ENCODE results near the gene JAG1.

The JAG1 gene

DNA sequence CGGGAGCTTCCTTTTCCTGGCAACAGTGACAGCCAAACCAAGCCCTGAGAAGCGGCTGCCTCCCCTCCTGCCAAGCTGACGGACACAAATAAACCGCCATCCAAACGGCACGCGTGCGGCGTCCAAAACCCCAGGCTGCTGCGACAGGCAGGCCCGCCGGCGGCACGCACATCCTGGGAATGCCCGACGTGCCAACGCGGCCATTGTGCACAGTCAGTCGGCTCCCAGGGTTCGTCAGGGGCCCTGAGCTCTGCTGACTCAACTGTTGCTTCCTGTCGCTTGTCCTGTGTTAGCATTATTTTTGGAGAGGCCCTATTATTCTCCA, 6.8 kb downstream of the JAG1 start:
- DNase-seq = no peak

DNA sequence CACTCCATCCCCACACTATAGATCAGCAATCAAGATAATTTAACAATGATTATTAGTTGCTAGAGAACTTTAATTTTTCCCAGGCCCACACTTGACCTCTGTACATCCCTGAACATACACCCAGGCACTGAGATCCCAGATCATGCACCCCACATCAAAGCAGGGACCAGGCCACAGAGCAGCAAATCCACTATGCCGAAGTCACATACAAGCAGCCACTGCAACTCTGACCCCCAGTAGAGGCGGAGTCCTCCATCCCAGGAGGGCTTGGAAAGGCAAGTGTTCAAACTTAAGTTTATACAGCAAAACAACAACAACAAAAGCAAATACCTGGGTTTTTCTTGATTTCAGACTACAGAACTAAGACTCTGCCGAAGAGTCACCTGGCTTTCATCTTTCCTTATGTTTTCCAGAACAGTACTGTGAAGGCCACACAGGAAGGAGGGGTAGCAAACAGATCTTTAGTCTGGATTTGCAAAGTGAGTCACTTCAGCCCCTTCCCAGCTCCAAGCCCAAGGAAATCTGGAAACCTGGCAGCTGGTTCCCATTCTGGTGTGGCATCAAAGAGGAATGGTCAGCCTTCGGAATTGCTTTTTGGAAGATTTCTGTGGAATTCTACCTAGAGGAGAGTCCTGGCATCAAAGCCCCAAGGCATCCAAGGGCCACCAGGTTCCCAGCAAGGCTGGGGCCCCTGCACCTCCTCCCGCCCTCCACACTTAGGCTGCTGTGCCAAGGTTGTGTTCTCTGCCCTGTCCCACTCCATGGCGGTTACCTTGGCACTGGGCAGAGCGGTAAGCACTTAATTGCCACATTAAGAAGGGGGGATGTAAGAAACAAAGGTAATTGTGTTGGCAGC, 7.3 kb downstream of the JAG1 start:
- DNase-seq = no peak

DNA sequence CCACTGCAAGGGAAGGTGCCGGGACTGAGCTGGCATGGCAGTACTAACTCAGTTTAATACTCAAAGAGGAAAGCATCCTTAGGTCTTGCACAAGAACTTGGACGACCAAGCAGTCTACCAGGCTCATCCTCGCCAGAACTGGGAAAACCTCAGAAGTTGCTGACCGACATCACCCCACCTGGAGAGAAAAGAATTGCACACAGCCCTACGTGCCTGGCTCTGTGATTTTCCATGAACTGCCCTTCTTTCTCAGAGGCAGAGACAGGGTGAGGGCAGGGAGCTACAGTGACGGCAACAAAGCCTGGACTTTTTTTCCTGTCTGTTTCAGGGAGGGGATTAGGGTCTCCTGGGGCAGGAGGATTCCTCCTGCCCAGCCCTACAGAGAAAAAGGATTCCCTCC, 8.0 kb downstream of the JAG1 start:
- no peak for DNase-seq

DNA sequence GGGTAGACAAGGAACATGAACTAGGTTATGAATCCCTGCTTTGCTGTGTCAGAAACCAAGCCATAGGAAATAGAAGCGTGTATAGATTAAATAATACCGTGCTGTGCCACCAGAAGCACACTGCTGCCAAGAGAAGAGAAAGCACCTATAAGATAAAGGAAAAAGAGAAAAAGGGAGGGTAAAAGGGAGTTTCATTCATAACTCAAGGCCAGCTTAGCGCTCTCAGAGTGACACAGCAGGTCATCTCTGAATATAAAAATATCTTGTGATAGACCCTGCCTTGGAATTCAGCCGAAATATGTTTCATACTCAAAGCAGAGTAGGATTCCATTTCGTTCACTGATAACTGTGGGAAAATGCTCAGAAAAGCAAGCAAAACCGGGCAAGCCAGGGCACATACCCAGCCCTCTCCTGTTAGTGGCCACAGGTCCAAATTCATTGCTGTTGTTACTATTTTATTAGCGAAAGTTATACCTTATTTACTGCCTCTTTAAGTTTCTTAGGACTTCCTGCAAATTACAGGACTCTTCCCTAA, 8.7 kb downstream of the JAG1 start:
- DNase-seq = peak; percentile 6

DNA sequence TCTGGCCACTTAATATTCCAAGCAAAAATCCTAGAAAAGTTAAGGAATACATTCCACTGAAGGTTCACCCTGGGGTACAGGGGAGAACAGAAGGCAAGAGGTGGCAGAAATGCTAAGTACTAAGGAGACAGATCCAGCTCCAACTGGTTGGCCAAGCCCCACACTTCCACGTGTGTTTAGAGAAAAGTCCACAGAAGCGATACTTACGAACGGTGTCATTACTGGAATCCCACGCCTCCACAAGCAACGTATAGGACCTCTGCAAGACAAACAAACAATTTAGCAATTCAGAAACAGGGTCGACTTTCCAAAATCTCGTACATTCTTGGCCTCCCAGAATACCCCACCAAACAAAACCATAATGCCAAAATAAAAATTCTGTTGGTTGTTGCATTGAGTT, 10.0 kb downstream of the JAG1 start:
- no peak for DNase-seq

DNA sequence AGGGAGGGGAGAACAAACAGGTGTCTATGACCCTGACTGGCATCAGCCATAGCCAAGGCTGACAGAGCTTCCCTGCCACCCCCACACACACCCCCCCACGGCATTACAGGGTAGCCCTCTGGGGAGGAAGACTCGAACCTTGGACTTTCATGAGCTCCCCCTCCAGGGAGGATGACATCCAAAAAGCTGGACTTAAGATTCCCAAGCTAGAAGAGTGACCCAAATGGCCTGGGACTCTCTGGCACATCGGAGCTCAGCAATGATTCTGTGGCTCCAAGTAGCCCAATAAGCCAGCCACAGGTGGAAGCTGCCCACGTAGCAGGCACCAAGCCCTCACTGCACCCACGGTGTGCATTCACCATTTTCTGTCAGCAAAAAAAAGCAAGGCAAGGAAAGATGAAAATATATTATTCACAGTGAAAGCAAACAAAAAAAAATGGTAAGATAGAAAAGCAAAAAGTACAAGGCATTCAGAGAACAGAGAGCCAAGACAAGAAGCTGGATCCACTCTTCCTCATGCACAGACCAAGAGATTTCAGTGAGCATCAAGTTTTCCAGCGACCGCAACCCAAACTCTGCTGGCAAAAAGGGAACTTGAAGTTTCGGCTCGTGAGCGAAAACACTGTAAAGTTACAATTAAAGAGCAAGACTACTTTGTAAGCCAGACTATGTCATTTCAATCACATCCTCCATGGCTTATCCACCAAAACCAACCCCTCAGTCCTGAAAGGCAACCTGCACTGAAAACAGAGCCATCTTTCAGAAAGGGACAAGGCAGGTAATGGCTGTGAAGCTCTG, 10.9 kb downstream of the JAG1 start:
- peak; percentile 22 for DNase-seq

DNA sequence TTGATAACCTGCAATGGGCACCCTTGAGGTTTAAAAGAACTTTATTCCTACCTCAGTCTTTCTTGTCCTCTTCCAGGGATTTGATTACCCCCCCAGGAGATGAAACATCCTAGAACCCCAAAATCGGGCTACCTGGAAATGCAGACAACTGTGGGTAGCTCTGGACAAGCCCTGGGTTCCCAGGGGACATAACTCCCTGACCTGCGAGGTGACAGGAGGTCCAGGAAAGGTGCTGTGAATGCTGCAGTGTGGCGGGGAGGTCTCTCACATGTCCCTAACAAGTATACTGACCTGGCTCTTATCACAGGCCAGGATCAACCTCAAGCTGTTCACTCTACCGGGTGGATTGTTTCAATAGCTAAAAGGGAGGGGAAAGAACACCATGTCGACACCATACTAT, 11.6 kb downstream of the JAG1 start:
- no peak for DNase-seq

DNA sequence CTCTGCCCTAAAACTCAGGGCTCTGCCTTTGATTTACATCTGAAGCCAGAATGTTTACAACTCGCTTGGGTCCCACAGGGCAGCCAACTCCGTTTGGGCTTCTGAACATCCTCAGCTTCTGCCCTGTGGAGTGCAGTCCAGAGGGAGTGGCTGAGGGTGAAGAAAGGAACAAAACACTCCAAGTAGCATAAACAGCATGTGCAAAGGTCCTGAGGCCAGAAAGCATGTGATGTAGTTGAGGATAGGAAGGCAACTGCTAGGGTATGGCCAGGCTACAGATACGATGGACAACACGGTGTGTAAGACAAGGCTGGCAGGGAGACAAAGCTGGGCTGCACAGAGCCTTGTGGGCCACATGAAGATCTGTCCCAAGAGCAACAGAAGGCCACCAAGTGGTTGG, 12.5 kb downstream of the JAG1 start:
- no peak for DNase-seq

DNA sequence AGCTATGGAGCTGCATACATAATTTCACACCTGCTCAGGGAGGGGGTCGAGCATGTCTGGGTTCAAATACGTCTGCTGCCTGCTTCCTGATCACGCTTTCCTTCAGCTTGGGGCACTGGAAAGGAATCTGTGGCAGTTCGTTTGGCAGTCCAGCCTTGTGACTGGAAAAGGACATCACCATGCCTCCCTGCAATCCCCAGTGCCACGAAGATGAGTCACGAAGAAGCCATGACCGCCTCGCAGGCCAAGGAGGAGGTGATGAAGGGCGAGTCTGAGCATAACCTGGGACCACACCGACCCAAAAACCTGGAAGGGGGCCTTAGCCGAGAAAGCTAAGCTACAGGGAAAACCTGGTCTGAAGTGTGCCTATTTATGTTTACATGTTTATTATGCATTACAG, 13.1 kb downstream of the JAG1 start:
- no peak for DNase-seq

DNA sequence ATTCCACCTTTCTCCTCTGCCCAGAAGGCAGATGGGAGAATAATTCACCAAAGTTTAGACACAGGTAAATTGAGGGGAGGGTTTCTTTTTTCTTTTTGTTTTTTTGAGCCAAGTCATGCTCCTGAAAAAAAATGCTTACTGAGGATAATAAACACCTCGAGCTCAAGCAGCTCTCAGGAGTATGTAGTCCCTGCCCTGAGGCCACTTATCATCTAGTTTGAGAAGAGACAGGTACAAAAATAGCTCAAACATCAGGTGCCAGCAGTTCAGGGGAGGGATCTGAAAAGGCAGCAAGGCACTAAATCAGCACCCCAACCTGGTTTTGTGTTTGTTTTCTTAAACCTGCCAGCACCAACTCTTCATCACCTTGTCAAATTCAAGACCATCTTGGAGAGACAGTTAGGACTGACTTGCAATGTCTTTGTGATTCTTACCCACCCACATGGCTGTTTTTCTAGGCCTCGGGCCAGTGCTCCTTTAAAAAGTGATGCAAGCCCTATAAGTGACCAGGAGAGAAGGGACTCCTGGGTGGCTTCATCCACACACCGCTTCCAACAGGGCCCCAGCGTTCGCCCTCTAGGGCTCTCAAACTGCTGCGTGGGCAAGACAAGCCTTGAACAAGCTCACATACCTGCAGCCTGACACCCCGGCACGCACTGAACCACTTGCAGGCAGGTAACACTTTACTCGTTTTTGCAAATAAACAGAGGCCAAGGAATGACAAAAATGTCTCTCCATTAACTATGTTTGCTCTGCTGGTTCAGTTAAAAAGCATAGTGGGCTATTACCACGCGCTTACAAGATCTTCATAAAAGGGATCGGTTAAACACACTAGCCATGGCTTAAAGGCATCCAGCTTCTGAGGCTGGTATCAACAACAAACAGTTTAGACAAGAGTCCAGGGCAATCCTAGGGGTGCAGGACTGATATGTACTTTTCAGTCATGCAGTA, 13.9 kb downstream of the JAG1 start:
- no peak for DNase-seq

DNA sequence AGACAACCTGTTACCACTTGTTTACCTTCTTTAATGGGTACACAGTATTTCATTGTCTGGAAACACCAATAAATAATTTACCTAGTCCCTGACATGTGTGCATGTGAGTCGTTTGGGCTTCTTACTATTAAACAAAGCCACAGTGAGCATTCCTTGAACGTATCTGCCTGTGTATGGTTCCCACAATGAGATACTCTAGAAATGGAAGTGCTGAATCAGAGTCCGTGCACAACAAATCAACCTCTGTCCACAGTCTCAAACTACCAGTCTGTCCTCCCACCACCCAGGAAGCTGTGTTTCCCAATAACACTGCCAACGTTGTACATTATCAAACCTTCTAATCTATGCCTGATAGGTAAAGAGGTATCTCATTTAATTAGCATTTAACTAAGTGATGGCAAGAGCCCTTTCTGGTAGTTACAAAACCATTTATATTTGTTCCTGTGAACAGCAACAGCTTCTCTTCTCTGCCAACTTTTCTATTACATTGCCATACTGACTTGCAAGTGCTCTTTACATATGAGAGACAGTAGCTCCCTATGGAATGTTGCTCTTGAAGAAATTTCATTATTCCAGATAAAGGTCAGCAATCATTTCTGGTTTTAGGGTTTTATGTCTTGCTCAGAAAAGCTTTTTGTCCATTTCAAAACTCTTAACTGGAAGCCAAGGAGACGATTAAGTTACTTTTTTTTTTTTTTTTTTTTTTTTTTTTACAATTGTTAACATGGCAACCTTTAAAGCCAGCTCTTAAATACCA, 14.7 kb downstream of the JAG1 start:
- DNase-seq = no peak

DNA sequence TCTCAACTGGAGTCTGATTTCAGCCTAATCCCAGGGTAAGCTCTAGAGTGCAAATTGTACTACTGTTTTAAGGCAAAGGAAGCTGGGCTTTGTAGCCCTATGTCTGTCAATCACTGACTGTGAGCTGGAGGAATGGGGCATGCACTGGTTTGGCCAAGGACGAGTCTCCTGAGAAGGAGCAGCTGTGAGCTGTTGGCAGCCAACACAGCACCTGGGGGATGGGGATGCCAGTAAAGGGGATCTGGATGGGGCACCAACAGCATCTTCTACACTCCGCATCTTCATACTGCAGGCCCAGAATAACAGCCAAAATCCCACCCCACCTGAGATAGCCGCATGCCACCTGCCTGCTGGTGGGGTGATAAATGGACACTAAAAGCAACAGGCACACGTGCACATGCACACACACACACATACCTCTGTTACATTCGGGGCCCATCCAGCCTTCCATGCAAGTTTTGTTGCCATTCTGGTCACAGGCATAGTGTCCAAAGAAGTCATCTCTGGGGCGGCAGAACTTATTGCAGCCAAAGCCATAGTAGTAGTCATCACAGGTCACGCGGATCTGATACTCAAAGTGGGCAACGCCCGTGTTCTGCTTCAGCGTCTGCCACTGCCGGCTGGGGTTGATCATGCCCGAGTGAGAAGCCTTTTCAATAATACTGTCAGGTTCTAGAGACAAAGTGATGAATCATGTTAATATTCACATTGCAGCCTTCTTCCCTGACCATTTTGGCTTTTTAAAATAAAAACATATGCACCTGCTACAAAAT, 15.6 kb downstream of the JAG1 start:
- DNase-seq = peak; percentile 6

DNA sequence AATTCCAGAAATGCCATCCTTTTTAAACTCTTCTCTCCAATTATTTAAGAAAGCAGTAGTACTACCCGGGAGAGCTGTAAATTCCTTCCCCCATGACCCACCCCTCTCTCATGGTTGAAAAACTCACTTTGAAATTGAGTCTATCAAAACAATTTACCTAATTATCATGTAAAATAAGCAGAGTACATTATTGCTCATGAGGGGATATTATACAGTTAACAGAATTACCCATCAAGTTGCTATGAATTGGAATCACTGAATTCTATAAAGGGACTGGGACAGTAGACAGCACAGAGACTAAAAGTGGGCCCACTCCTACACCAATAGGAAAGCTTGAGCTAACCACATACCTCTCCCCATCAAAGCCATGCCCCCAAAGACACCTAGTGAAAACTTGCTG, 16.3 kb downstream of the JAG1 start:
- DNase-seq = no peak

DNA sequence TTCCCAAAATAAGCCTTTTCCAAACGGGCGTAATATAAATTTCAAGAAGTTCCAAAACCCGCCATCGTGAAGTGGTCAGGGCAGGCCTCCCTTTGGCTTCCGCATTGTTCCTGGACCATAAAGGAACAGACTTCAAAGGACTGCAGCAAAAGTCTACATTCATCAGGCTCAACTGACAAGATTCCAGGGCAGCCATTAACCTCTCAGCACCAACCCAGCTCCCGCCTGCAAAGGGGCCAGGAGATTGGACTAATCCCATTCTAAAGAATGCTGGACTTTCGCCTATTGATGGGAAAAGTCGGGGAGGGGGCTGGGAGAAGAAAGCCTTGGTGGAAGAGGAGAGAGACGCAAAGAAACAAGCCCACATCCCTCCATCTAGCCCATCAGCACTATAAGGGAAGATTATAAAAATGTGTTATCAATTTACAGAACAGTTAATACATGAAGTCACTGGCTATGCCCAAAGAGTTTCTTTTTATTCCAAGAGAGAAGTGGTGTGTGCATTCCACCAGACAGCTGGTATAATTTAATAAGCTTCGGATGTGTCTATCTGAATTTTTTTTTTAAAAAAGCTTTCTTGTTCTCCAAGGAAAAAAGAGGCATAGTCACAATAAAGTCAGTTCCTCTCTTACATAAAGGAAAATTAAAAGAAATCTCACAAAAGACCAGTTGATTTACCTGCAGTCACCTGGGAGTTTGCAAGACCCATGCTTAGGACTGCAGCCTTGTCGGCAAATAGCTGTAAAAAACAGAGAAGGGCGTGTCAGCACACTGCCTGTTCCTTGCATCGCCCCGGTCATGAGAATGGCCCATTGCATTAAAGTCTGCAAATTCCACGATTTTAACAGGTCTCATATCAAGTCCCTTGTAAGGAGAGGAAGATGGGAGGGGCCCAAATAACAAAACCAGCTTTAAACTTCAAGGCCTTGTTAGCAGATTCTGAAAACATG, 17.8 kb downstream of the JAG1 start:
- no peak for DNase-seq

DNA sequence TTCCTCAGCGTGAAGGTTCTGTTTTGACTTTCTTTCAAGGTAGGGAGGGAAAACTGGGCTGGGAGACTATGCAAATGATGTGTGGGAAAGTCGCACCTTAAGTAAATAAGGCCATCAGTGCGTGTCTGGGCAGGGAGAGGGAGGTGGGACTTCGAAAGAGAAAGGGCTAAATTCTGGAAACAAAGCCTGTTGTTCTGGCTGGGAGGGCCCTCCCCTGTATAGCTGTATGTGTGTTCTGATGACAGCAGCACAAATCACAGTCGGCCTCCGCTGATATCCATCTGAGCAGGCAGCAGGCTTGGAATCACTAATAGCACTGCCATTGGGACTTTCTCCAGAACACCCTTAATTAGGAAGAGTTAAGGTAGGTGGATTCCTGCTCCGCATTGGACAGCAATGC, 19.2 kb downstream of the JAG1 start:
- DNase-seq = no peak

DNA sequence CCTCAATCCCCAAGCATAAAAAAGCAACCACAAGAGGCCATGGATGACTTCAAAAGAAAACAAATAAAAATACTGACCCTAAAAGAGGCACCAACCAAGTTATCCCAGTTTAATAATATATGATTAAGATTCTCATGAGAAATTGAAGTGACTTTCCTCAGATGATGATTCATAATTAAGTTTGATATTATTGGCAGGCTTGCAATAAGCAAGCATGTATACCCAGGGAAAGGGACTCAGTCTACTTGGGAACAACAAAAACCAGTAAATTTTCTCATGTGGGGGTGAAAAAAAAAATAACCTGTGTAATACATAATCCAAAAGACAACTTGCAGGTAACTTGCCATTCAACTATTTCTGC, 19.6 kb downstream of the JAG1 start:
- DNase-seq = no peak

DNA sequence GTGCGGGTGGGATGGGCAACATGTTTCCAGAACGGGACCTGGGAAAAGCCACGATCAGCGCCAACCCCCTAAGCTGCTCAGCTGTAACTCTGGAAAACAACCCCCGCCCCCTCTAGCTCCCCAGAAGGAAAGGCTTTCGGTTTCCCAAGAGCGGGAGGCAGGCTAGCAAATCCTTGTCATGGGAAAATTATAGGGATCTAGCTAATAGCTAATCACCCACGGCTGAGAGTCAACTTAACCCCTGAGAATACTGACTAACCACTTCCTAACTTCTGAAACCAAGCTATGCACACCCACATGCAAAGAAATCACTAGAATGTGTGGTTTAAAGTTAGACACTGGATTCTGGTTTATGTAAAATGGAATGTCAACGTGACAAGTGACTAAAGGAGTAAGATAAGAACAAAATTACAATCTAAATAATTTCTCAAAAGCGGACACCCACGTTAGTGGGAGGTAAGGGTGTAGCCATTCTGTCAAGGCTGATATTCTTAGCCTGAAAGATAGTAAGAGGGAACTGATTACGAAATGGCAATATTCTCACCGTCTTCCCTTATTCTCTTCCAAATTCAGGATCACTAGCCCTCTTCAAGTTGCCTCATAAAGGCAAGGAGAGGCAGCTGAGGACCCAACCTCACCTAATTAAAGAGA, 20.1 kb downstream of the JAG1 start:
- DNase-seq = no peak

DNA sequence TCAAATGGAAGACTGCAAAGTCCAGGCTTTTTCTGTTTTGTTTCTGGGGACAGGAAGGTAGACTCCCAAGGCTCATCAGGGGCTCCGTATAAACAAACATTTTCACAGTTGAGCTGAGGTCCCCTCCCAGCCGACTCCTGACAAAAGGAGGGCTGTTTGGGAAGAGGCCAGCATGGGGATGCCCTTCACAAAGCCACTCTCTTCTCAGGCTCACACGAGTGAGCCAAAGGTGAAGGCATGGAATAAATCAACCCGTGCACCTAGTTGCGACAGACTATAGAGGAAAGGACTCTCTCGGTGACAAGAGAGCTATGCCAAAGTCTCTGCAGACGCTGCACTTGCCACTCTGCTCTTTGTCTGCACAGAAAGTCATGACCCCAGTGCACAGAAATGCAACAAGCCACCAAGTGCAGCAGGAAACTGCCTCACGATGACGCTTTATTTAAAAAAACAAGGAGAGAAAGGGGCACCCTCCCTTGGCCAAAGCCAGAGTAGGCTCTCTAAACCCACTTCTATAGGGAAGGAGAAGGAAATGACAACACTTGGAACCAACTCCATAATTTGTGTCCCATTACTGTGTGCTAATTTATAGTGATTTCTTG, 21.0 kb downstream of the JAG1 start:
- DNase-seq = no peak

DNA sequence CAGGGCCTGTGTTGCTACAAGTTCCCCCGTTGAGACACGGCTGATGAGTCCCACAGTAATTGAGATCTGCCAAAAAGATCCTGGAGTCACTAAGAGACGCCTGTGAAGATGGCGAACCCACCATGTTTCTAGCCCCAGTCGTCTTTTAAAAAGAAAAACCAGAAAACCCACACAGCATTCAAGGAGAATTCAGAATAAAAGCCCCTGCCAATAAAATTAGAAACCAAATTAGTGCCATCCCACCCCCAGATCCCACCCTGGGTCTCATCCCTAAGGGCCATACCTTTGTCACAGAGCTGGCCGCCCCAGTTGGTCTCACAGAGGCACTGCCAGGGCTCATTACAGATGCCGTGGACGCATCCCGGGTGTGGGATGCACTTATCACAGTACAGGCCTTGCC, 21.6 kb downstream of the JAG1 start:
- DNase-seq = no peak

Data from hematopoietic multipotent progenitor cell treated with erythropoietin and hydrocortisone succinate and interleukin-3 and kit ligand, for 6 days (in vitro differentiated cells).